GM23338 (cell line): ENCODE data around the gene TNS3. TPM values are rescaled to one million over a fixed set of nuclear protein-coding genes. Genes with fewer than 3 reads are reported as not detected.

Source experiments
- ATAC-seq: fragments of 200-7000 bp; cut with Tn5 transposase; 3 replicates; pipeline ENCODE4 v1.9.1; 2020
- DNase-seq: peaks from one replicate; pipeline ENCODE4 v3.0.0-alpha.2; 2015; ENCODE audit warnings: low spot score
- H2AFZ ChIP-seq: fragments of 200-600 bp; sonication (generic); 2 replicates; pipeline ENCODE4 v1.8.0; 2016; ENCODE audit warnings: antibody characterized with exemption, mild to moderate bottlenecking, moderate library complexity
- H3F3A ChIP-seq: fragments of 200-600 bp; sonication (generic); replicated peaks from 2 replicates; pipeline ENCODE4 v1.8.0; 2017; ENCODE audit warnings: antibody characterized with exemption, mixed run types, low read depth
- H3K27ac ChIP-seq: fragments of 200-600 bp; sonication (generic); 2 replicates; pipeline ENCODE4 v1.6.1; 2016; ENCODE audit warnings: low read depth
- H3K27me3 ChIP-seq: fragments of 200-600 bp; sonication (generic); 2 replicates; pipeline ENCODE4 v1.8.0; 2016; ENCODE audit warnings: mild to moderate bottlenecking, mixed run types, moderate library complexity; ENCODE audit not compliant: insufficient read depth
- H3K36me3 ChIP-seq: fragments of 200-600 bp; sonication (generic); 2 replicates; pipeline ENCODE4 v1.8.0; 2016; ENCODE audit warnings: mild to moderate bottlenecking; ENCODE audit not compliant: insufficient read depth
- H3K4me1 ChIP-seq: fragments of 200-600 bp; sonication (generic); 2 replicates; pipeline ENCODE4 v1.8.0; 2016; ENCODE audit warnings: mild to moderate bottlenecking, moderate library complexity; ENCODE audit not compliant: insufficient read depth
- H3K4me2 ChIP-seq: fragments of 200-600 bp; sonication (generic); 2 replicates; pipeline ENCODE4 v1.7.1; 2017; ENCODE audit warnings: mixed run types
- H3K4me3 ChIP-seq: fragments of 200-600 bp; sonication (generic); 2 replicates; pipeline ENCODE4 v1.6.1; 2016; ENCODE audit warnings: mixed run types
- H3K79me2 ChIP-seq: fragments of 200-600 bp; sonication (generic); replicated peaks from 2 replicates; pipeline ENCODE4 v1.8.0; 2017; ENCODE audit warnings: mild to moderate bottlenecking; ENCODE audit not compliant: insufficient read depth
- H3K9me2 ChIP-seq: fragments of 200-600 bp; sonication (generic); 2 replicates; pipeline ENCODE4 v1.8.0; 2017; ENCODE audit not compliant: insufficient read depth
- H4K20me1 ChIP-seq: fragments of 200-600 bp; sonication (generic); replicated peaks from 2 replicates; pipeline ENCODE4 v1.8.0; 2017; ENCODE audit warnings: mild to moderate bottlenecking; ENCODE audit not compliant: insufficient read depth
- H3K27ac Mint-ChIP-seq: 2 replicates; pipeline ENCODE4 v1.8.0; 2020; ENCODE audit warnings: inconsistent platforms, mild to moderate bottlenecking, moderate library complexity, mixed read lengths
- H3K27me3 Mint-ChIP-seq: 3 replicates; pipeline ENCODE4 v1.8.0; 2022; ENCODE audit warnings: low read depth, mild to moderate bottlenecking, moderate library complexity, mixed read lengths, inconsistent platforms; ENCODE audit not compliant: insufficient read depth, poor library complexity
- H3K36me3 Mint-ChIP-seq: 3 replicates; pipeline ENCODE4 v1.8.0; 2021; ENCODE audit warnings: low read depth, mild to moderate bottlenecking, inconsistent platforms, moderate library complexity, mixed read lengths
- H3K4me1 Mint-ChIP-seq: 3 replicates; pipeline ENCODE4 v1.8.0; 2020; ENCODE audit warnings: mild to moderate bottlenecking, inconsistent platforms, mixed read lengths
- H3K4me3 Mint-ChIP-seq: 3 replicates; pipeline ENCODE4 v1.8.0; 2021; ENCODE audit warnings: moderate library complexity, mild to moderate bottlenecking, inconsistent platforms, mixed read lengths
- H3K9me3 Mint-ChIP-seq: 3 replicates; pipeline ENCODE4 v1.8.0; 2020; ENCODE audit warnings: moderate library complexity, mild to moderate bottlenecking, inconsistent platforms, mixed read lengths
- CREB1 ChIP-seq: fragments of 250-450 bp; sonication (Bioruptor Pico); IDR thresholded peaks from 2 replicates; pipeline ENCODE4 v1.5.0; 2020; ENCODE audit warnings: low read depth, mild to moderate bottlenecking, moderate library complexity
- CTCF ChIP-seq, 2 experiments: fragments of 200-600 bp in 1 of 2; sonication (generic) in 1 of 2; conservative IDR thresholded peaks; 2 replicates each; pipeline versions ENCODE4 v1.5.1 to v1.6.1; 2016 to 2017; ENCODE audit warnings: antibody characterized with exemption in 2 of 2, low read depth in 2 of 2, mild to moderate bottlenecking in 2 of 2, moderate library complexity in 1 of 2
- ETS1 ChIP-seq: IDR thresholded peaks from 2 replicates; pipeline ENCODE4 v1.6.1; 2016; ENCODE audit warnings: antibody characterized with exemption
- EZH2phosphoT487 ChIP-seq: fragments of 200-600 bp; sonication (generic); IDR thresholded peaks from one replicate; pipeline ENCODE4 v1.8.1; 2018; ENCODE audit warnings: antibody characterized with exemption; ENCODE audit not compliant: unreplicated experiment
- JUNB ChIP-seq: IDR thresholded peaks from one replicate; pipeline ENCODE4 v1.6.1; 2016; ENCODE audit warnings: antibody characterized with exemption; ENCODE audit not compliant: unreplicated experiment
- NANOG ChIP-seq: IDR thresholded peaks from 2 replicates; pipeline ENCODE4 v1.6.1; 2016; ENCODE audit warnings: antibody characterized with exemption, borderline replicate concordance
- POLR2AphosphoS5 ChIP-seq: IDR thresholded peaks from 2 replicates; pipeline ENCODE4 v1.6.1; 2016; ENCODE audit warnings: antibody characterized with exemption, low read depth
- REST ChIP-seq: IDR thresholded peaks from one replicate; pipeline ENCODE4 v1.6.1; 2018; ENCODE audit warnings: antibody characterized with exemption; ENCODE audit not compliant: unreplicated experiment
- STAT1 ChIP-seq: IDR thresholded peaks from one replicate; pipeline ENCODE4 v1.6.1; 2016; ENCODE audit warnings: antibody characterized with exemption; ENCODE audit not compliant: unreplicated experiment
- ZNF114 ChIP-seq: fragments of 250-450 bp; sonication (Bioruptor Pico); IDR thresholded peaks from 2 replicates; pipeline ENCODE4 v1.5.0; 2020; ENCODE audit warnings: mild to moderate bottlenecking, moderate library complexity
- ZNF331 ChIP-seq: fragments of 250-450 bp; sonication (Bioruptor Pico); IDR thresholded peaks from 2 replicates; pipeline ENCODE4 v1.5.0; 2020; ENCODE audit warnings: low read depth, mild to moderate bottlenecking, moderate library complexity
- ZNF462 ChIP-seq: fragments of 250-450 bp; sonication (Bioruptor Pico); IDR thresholded peaks from 2 replicates; pipeline ENCODE4 v1.5.0; 2020; ENCODE audit warnings: mild to moderate bottlenecking, moderate library complexity
- polyA plus RNA-seq: library from polyadenylated mRNA; unstranded; fragments of >200 nt; fragmentation: Nextera tagmentation; extraction: Ambion mirVana; gene quantifications from 2 replicates; pipeline ENCODE4 v1.2.1, GENCODE V29; 2016
- total RNA-seq: library from RNA; depleted of rRNA; stranded (reverse); fragments of >200 nt; shearing (Covaris generic); gene quantifications from 2 replicates; pipeline ENCODE4 v1.2.3, GENCODE V29; 2014

Gene TNS3
- total and polyA plus RNA-seq, 2 experiments from 2014 or later, result 6.2 to 28.7 TPM

GRCh38 chr7:47447621-47448349 is 134.1 kb downstream of the TNS3 start (continued):
- TF ChIP-seq POLR2AphosphoS5, result no peak
- TF ChIP-seq STAT1, result no peak

GRCh38 chr7:47446871-47447466 is 134.9 kb downstream of the TNS3 start:
- peaks cover 7% of the 10 kb centered on the region; the same call in 1 of the 2 replicates for H4K20me1 ChIP-seq
- TF ChIP-seq ZNF114 (CRISPR knock-in tag) (no peak), STAT1 (no peak), ZNF462 (no peak), REST (no peak), CTCF (conservative IDR thresholded peaks at IDR 0.05; ENCODE audit: low read depth in 2 of 2) (no peak), JUNB (no peak), ZNF331 (CRISPR knock-in tag) (no peak), NANOG (no peak), EZH2phosphoT487 (no peak), ETS1 (no peak), CREB1 (no peak)

More at GRCh38 chr7:47446871-47447466, 134.9 kb downstream of the TNS3 start:
- H3K4me1 Mint-ChIP-seq, result peaks cover 11% of the 10 kb centered on the region; the same call in 2 of the 3 replicates
- ATAC-seq (no peak), DNase-seq (no peak)
- no peaks in the 10 kb centered on the region for H3K9me3 Mint-ChIP-seq
- H3K9me2 ChIP-seq, result no peaks in the 10 kb centered on the region
- H3K4me2 ChIP-seq, result no peak overlapping the region
- H3K27me3 ChIP-seq, result no peaks in the 10 kb centered on the region
- H3K4me3 ChIP-seq, result no peak overlapping the region
- no peak overlapping the region for H2AFZ ChIP-seq
- H3K27me3 Mint-ChIP-seq, result peaks cover 4% of the 10 kb centered on the region
- H3K36me3 Mint-ChIP-seq, result peaks cover 3% of the 10 kb centered on the region; the same call in 1 of the 3 replicates
- no peaks in the 10 kb centered on the region for H3K4me1 ChIP-seq
- H3K4me3 Mint-ChIP-seq, result no peak overlapping the region; the same call in 2 of the 3 replicates
- H3K27ac ChIP-seq, result no peak overlapping the region
- no peak overlapping the region for H3K27ac Mint-ChIP-seq
- H3K36me3 ChIP-seq, result no peaks in the 10 kb centered on the region
- no peaks in the 10 kb centered on the region for H3F3A ChIP-seq
- H3K79me2 ChIP-seq, result peaks cover 16% of the 10 kb centered on the region
